Stimulated activated CD8-positive, alpha-beta memory T cell treated with anti-CD3 and anti-CD28 coated beads, Interleukin-7, amount 100 ng/mL, for 1 hour (primary cell): ENCODE data around the gene LRRC43.
"Not testable (repeated sequence)": the region's sequence is repeated elsewhere in the genome, so short reads cannot be mapped to it uniquely, and the experiment has no call there.

Source experiments
- DNase-seq, 2 donors: peaks; one replicate each; pipeline ENCODE4 v3.0.0-alpha.2; 2020; ENCODE audit warnings: low read depth in 2 of 2

LRRC43 gene

DNA sequence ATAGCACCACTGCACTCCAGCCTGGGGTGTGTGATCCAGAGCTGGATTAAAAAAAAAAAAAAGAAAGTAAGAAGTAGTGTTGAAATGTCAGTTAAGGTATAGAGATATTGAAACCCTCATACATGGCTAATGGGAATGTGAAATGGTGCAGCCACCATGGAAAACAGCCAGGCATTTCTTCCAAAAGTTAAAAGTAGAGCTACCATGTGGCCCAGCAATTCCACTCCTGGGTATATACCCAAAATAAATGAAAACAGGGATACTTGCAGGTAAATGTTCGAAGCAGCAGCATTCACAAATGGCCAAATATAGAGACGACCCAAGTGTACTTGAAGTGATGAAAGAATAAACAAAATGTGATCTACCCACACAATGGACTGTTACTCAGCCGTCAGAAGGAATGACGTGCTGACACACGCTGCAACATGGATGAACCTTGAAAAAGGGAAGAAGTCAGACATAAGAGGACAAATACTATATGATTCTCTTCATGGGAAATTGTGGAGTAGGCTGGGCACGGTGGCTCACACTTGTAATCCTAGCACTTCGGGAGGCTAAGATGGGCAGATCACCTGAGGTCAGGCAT, 24.1 kb upstream of the LRRC43 start:
- no peak for DNase-seq

DNA sequence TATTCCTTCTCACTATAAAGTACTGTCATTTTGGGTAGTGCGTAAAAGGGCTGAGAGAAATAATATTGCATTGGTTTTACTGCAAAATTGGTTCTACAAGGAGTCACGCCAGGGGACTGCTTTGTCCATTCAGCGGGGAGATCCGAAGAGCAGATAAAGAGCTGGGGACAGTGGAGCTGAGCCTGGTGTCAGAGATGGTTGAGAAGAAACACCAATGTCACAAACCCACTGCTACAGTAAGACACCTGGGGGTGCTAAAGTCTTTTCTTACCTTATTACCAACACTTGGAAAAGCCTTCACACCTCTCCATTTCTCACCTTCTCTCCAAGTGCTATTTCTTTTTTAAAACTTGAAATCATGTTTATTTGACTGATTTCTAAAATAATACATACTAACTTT, 23.0 kb upstream of the LRRC43 start:
- no peak for DNase-seq

DNA sequence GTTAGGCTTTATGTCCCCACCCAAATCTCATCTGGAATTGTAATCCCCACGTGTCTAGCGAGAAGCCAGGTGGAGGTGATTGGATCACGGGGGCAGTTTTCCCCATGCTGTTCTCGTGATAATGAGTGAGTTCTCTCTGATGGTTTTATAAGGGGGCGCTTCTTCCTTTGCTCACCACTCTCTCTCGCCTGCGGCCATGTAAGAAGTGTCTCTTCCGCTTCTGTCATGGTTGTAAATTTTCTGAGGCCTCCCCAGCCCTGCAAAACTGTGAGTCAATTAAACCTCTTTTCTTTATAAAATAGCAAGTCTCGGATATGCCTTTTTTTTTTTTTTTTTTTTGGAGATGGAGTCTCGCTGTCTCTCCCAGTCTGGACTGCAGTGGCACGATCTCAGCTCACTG, 22.2 kb upstream of the LRRC43 start:
- no peak for DNase-seq

DNA sequence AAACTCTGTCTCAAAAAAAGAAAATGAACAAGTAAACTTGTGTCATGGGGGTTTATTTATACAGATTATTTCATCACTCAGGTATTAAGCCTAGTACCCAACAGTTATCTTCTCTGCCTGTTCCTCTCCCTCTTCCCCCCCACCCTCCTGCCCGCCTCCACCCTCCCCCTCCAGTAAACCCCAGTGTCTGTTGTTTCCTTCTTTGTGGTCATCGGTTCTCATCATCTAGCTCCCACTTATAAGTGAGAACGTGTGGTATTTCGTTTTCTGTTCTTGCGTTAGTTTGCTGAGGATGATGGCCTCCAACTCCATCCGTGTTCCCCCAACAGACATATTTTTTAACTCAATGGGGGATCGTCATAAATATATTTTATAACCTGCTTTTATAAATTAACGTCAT, 21.2 kb upstream of the LRRC43 start:
- DNase-seq: no peak

DNA sequence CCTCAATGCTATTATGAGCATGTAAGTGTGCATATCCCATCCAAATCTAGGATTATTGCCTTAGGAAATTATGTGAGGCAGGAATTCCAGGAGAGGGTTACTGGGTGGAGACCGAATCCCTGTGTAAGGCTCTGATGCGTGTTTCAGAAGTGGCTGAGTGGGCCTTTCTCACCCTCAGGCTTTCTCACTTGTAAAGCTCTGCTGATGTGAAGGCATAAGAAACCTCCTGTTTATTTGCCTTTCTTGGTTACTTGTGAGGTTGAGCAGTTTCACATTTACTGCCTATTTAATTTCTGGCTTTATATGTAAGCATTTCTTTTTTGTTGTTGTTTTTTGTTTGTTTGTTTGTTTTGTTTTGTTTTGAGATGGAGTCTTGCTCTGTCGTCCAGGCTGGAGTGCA, 19.9 kb upstream of the LRRC43 start:
- DNase-seq: no peak

- no peak for DNase-seq
Measured at GRCh38 chr12:122166422-122167349, 16.2 kb upstream of the LRRC43 start.

DNA sequence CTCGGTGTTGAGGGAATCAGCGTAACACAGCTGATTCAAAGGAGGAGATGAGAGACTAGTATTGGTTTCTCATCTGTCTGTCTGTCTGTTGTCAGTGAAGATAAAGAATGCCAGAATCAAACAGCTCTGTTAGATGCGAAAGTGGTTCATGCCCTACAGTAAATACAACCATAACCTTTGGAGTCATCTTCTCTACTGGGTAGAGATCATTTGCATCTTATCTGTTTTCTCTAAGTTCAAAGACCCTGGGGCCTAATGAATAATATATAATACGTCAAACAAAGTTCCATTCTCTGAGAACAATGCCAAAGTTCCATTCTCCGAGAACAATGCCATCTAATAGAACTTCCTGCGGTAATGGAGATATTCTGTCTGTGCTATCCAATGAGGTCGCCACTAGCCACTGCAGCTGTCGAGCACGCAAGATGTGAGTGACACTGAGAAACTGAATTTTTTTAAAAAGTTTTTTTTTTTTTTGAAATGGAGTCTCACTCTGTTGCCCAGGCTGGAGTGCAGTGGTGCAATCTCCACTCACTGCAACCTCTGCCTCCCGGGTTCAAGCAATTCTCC, 15.5 kb upstream of the LRRC43 start:
- DNase-seq: no peak

- no peak for DNase-seq
Measured at GRCh38 chr12:122168492-122168891, 14.4 kb upstream of the LRRC43 start.

DNA sequence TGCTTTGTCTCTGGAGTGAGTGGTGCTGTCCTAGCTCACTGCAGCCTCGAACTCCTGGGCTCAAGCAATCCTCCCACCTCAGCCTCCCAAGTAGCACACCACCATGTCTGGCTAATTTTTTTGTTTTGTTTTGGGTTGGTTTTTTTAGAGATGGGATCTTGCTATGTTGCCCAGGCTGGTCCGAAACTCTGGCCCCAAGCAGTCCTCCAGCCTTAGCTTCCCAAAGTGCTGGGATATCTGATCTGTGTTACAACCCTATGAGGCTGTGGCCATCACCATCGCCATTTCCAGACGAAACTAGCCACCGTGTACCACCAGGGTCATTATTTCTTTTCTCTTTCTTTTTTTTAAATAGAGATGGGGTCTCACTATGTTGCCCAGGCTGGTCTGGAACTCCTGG, 11.5 kb upstream of the LRRC43 start:
- no peak for DNase-seq

GRCh38 chr12:122172262-122172939, 10.5 kb upstream of the LRRC43 start:
- DNase-seq: no peak

- no peak for DNase-seq
Measured at GRCh38 chr12:122174155-122174845, 8.6 kb upstream of the LRRC43 start, which contains the start of gene IL31. Gene IL31, minus strand, starts transcription at chr12:122174221. Its CDS starts 49 bp downstream, at chr12:122174172.

DNA sequence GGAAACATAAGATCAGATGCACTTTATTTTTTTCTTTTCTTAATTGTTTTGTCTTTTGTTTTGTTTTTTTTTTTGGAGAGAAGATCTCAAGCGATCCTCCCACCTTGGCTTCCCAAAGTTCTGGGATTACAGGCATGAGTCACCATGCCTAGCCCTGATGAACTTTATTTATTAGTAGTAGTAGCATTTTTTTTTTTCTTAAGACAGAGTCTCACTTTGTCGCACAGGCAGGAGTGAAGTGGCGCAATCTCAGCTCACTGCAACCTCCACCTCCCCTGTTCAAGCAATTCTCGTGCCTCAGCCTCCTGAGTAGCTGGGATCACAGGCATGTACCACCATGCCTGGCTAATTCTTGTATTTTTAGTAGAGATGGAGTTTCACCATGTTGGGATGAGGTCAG, 6.5 kb upstream of the LRRC43 start:
- not testable (repeated sequence) for DNase-seq

DNA sequence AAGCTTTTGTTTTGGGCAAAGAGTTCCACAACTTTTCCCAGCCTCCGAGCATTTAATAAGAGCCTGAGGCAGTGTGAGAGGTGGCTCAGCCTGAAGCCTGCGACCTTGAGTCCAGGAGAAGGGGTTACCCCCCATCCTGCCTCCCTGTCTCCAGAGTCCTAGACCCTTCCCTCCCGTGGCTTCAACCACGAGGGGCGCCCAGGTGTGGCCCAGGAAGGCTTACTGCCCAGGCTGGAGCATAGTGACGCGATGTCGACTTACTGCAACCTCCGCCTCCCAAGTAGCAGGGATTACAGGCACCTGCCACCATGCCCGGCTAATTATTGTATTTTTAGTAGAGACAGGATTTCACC, 641 bp downstream of the LRRC43 start:
- DNase-seq: no peak

DNA sequence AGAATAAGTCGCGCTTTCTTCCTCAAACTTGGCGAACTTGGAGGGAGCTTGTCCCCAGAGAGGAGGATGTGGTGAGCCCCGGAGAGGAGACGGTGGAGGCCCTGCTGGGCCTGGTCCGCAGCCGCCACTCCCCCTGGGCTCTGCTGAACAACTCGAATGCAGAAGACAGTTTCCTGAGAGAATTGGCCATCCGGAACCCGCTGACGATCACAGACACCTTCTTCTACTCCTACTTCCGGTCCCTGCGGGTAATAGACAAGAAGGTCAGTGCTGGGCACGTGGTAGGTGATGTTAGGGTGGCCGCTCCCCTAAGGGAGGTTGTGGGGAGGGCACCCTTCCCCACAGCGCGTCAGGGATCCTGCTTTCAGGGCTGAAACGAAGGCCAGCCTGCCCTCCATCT, 1.6 kb downstream of the LRRC43 start:
- DNase-seq: no peak

DNA sequence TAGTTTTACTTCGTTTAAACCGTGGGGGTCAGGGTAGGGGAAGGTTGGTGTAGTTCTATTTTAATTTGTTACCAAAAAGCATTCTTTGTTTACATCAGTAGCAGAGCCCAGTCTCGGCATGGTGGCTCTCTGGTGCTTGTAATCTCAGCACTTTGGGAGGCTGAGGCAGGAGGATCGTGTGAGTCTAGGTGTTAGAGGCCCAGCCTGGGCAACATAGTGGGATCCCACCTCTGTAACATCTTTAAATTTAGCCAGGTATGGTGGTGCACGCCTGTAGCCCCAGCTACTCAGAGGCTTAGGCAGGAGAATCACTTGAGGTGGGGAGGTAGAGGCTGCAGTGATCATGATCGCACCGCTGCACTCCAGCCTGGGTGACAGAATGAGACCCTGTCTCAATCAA, 2.2 kb downstream of the LRRC43 start:
- no peak for DNase-seq

GRCh38 chr12:122185494-122186082, 2.7 kb downstream of the LRRC43 start:
- no peak for DNase-seq

DNA sequence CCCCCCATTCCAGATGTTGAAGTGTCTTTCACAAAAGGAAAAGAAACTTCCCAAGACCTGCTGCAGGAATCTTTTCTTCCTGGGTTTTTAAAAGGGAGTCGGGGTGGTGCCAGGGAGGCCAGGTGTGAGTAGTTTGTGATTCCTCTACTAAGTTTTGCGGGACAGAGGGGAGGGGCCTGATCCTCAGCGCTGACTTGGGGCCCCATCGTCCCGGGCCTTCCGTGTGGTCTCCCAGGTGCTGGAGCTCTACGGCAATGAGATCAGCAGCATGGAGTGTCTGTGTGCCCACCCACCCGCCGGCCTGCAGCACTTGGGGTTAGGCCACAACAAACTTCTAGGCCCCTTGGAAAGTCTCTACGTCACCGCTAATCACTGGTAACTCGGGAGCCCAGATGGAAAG, 4.5 kb downstream of the LRRC43 start:
- DNase-seq: no peak

DNA sequence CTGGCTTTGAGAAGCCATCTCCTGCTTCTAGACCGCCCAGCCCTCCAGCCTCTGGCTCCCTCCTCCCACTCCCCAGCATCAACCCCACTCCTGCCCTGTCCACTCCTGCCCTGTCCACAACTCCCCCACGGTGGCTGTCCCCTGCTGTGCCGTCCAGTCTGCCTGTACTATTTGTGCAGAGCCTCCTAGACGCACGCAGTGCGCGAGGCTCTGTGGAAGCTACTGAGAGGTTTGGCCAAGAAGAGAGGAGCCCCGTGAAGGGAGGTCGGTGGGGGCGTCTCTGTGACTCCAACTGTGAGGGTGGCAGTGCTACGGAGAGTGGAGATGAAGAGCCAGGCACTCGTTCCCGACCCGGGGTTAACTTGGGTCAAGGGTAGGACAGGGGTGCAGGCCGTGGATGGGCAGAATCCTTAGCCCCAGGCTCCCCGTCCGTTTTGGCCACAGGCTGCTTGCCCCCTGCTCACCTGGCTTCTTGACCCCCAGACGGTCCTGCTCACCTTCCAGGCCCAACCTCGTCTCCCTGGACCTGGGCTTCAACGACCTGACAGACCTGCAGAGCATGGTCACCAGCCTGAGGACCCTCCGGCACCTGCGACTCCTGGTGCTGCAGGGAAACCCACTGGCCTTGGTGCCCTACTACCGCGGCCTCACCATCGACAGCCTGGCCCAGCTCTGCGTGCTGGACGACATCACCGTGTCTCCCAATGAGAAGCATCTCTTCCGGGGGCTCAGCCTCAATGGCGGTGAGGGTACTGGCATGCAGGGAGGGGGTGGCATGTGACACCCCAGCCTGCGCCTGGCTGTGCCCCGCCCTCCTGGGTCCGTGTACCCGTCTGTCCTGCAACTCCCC, 6.9 kb downstream of the LRRC43 start:
- DNase-seq: no peak

DNA sequence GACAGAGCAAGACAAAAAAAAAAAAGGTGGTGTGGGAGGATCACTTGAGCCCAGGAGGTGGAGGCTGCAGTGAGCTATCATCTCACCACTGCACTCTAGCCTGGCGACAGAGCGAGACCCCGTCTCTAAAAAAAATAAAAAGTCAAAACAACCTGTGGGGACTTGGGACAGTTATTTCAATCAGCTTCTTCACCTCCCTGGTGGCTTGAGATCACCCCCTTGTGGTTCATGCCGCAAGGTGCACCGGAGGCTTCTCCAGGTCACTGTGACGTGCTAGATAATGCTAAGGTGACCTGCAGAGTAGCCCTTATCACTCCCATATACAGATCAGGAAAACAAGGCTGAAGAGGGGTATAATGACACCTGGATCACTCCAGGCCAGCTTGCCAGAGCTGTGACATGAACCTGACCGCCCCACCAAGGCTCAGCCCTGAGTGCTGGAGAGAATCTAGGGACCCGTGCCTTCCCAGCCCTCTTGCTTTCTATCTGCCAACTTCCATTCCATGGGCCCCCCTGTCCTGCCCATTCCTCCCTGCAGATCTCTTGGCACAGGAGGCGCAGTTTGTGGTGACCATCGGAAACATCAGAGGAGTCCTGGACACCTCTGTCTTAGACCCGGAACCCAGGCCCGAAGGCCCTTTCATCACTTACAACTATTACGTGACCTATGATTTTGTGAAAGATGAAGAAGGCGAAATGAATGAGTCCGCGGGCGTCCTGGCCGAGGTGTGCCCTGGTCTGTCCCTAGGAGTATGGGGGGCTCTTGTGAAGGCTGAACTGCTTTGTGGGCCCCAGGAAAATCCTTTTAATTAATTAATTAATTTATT, 8.1 kb downstream of the LRRC43 start:
- DNase-seq: peak; percentile 45 to 51

DNA sequence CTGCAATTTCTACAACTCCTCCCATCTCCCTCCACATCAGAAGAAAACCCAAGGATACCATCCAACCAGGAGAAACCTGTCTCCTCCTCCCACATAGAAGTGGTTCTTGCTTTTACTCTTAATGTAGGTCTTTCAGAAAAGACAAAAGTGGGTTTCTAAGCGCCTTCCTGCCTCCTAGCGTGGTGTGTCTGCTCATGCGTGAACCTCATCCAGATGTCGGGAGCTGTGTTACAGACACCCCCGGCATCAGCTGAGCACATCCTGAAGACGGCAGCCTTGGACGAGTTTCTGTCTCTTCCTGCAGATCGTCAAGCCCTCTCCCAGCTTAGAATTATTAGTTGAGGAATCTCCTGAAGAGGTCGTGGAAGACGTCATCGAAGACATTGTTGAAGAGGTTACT, 9.5 kb downstream of the LRRC43 start:
- DNase-seq: no peak
